NB4 (cell line): ENCODE measurements around the gene NEK4.

Experiments used
- CTCF ChIP-seq: IDR thresholded peaks from one replicate; pipeline ENCODE4 v1.5.1; 2012; ENCODE audit warnings: low read depth, low read length
- MAX ChIP-seq: IDR thresholded peaks from 2 replicates; pipeline ENCODE4 v1.6.1; 2011; ENCODE audit warnings: low read depth, low read length
- MYC ChIP-seq: IDR thresholded peaks from 2 replicates; pipeline ENCODE4 v1.6.1; 2011; ENCODE audit warnings: low read depth, low read length
- POLR2A ChIP-seq: IDR thresholded peaks from 2 replicates; pipeline ENCODE4 v1.6.1; 2011; ENCODE audit warnings: mild to moderate bottlenecking; ENCODE audit not compliant: insufficient read length; ENCODE audit errors: extremely low read depth

DNA sequence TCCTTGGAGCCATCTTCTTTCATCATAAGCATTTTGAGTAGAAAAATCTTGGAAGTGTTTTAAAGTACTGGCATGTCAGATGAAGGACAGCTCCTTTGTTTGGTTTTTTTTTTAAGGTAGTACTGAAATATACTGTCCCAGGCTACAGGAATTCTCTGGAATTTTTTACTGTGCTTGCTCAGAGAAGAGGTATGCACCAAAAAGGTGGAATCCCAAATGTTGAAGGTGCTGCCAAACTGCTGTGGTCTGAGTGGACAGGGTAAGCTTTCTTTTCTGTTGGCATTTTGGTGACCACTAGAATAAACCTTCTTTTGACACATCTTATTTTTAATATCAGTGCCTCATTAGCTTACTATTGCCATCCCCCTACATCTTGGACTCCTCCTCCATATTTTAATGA, 77.7 kb downstream of the NEK4 start:
- no peak for TF ChIP-seq CTCF
- TF ChIP-seq MYC: no peak
- TF ChIP-seq POLR2A: no peak
- no peak for TF ChIP-seq MAX
